ENCODE data around the gene GPR142.

GPR142 gene

DNA sequence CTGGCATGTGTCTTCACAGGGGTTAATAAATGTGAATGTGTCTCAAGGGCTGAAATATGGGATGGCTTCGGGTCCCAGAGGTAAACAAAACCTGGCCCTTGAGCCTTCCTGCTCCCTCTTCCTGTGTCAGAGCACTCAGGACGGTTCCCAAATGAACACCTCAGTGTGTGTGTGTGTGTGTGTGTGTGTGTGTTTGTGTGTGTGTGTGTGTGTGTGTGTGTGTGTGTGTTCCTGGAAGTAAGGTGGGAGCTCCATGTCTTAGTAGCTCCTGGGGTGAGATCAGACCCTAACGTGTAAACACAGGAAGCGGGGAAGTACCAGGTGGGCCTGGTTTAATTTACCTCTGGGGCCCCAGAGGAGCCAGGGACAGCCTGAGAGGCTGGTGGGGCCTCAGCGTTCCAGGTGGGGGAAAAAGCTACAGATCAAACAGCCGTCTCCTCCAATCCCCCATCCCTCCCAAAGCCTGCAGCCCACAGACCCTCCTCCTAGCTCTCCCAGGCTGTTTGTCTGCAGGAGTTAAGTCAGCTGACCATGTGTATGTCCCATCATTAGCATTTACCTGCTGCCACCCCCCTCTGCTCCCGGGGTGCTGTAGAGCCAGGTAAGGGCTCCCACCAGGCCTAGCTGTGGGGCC, 35.2 kb upstream of the GPR142 start:
- H3K9me3 ChIP-seq, result no peaks in the 10 kb centered on the region
- H3K36me3 ChIP-seq, result no peaks in the 10 kb centered on the region
- no peak overlapping the region for H3K9ac ChIP-seq
- no peaks in the 10 kb centered on the region for H3K27me3 ChIP-seq
- peak overlapping the region; percentile 68 for H3K4me2 ChIP-seq
- TF ChIP-seq Cebpa-rat (IDR thresholded peaks at IDR 0.05), result no peak
- peaks cover 50% of the 10 kb centered on the region for H3K4me1 ChIP-seq
- no peak overlapping the region for H3K27ac ChIP-seq
- H3K4me3 ChIP-seq, result no peak overlapping the region
- H4K20me1 ChIP-seq, result no peaks in the 10 kb centered on the region

- Histone ChIP-seq H3K4me1 (peaks cover 43% of the 10 kb centered on the region), H3K9ac (no peak overlapping the region), H3K27ac (no peak overlapping the region), H4K20me1 (no peaks in the 10 kb centered on the region), H3K4me3 (no peak overlapping the region), H3K27me3 (no peaks in the 10 kb centered on the region), H3K36me3 (no peaks in the 10 kb centered on the region), H3K4me2 (peak overlapping the region; percentile 68), H3K9me3 (no peaks in the 10 kb centered on the region)
- TF ChIP-seq Cebpa-rat (IDR thresholded peaks at IDR 0.05), result no peak
Measured at GRCh38 chr17:74332763-74333283, 34.5 kb upstream of the GPR142 start.

GRCh38 chr17:74334393-74335039, 32.8 kb upstream of the GPR142 start:
- H3K27me3 ChIP-seq, result no peaks in the 10 kb centered on the region
- no peaks in the 10 kb centered on the region for H3K9me3 ChIP-seq
- H3K27ac ChIP-seq, result no peak overlapping the region
- no peak overlapping the region for H3K4me3 ChIP-seq
- TF ChIP-seq Cebpa-rat (IDR thresholded peaks at IDR 0.05), result no peak
- H3K4me1 ChIP-seq, result peaks cover 36% of the 10 kb centered on the region
- H3K4me2 ChIP-seq, result no peak overlapping the region
- H4K20me1 ChIP-seq, result no peaks in the 10 kb centered on the region
- H3K36me3 ChIP-seq, result no peaks in the 10 kb centered on the region
- no peak overlapping the region for H3K9ac ChIP-seq

GRCh38 chr17:74335529-74336062, 31.7 kb upstream of the GPR142 start:
- no peaks in the 10 kb centered on the region for H3K27me3 ChIP-seq

GRCh38 chr17:74336307-74336706, 31.0 kb upstream of the GPR142 start:
- Histone ChIP-seq H3K9ac (no peak overlapping the region), H3K27ac (no peak overlapping the region), H3K4me2 (no peak overlapping the region), H3K4me3 (no peak overlapping the region), H3K9me3 (no peaks in the 10 kb centered on the region), H3K36me3 (no peaks in the 10 kb centered on the region), H4K20me1 (no peaks in the 10 kb centered on the region), H3K4me1 (peaks cover 41% of the 10 kb centered on the region), H3K27me3 (no peaks in the 10 kb centered on the region)
- no peak for TF ChIP-seq Cebpa-rat (IDR thresholded peaks at IDR 0.05)

More at GRCh38 chr17:74335529-74336062, 31.7 kb upstream of the GPR142 start:
- no peak for TF ChIP-seq Cebpa-rat (IDR thresholded peaks at IDR 0.05)
- H3K4me1 ChIP-seq, result peaks cover 36% of the 10 kb centered on the region
- H3K27ac ChIP-seq, result no peak overlapping the region
- no peak overlapping the region for H3K9ac ChIP-seq
- H4K20me1 ChIP-seq, result no peaks in the 10 kb centered on the region
- H3K36me3 ChIP-seq, result no peaks in the 10 kb centered on the region
- no peak overlapping the region for H3K4me3 ChIP-seq
- H3K9me3 ChIP-seq, result no peaks in the 10 kb centered on the region
- no peak overlapping the region for H3K4me2 ChIP-seq

GRCh38 chr17:74337834-74338500, 29.3 kb upstream of the GPR142 start:
- H3K4me2 ChIP-seq, result no peak overlapping the region
- no peaks in the 10 kb centered on the region for H3K36me3 ChIP-seq
- no peak overlapping the region for H3K9ac ChIP-seq
- no peaks in the 10 kb centered on the region for H3K9me3 ChIP-seq
- H3K27me3 ChIP-seq, result no peaks in the 10 kb centered on the region
- H3K4me1 ChIP-seq, result peaks cover 47% of the 10 kb centered on the region
- TF ChIP-seq Cebpa-rat (IDR thresholded peaks at IDR 0.05), result no peak
- no peak overlapping the region for H3K4me3 ChIP-seq
- H3K27ac ChIP-seq, result no peak overlapping the region
- H4K20me1 ChIP-seq, result no peaks in the 10 kb centered on the region

DNA sequence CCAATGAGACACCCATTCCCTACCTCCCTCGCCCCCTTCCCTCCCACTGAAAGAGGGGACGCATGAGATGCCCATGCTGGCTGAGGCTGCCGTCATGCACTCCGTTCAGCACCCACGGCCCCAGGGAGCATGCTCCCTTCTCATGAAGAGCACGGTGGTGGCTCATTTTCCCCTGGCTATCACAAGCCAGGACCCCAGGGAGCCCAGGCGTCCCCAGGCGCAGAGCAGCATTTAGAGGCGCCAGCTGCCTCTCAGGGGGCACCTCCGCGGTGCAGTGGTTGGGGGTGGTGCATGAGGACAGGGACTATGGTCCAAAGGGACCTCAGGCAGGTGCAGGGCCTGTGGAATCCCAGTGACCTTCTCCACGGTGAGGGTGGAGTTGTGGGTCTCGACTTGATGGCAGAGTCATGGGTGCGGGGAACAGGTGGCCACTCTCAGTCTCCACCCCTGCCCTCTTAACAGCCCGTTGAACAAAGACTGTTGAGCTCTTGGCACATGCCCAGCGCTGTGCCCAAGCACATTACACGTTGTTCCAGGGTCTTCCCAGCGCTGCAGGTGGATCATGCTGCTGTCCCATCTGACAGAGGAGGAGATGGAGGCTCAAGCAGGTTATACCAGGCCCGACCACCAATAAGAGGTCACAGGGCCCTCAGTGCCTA, 27.6 kb upstream of the GPR142 start:
- no peak overlapping the region for H3K9ac ChIP-seq
- no peaks in the 10 kb centered on the region for H3K27me3 ChIP-seq
- H3K36me3 ChIP-seq, result no peaks in the 10 kb centered on the region
- peak overlapping the region; percentile 53 for H3K27ac ChIP-seq
- H3K4me1 ChIP-seq, result peaks cover 55% of the 10 kb centered on the region
- H3K4me2 ChIP-seq, result peak overlapping the region; percentile 77
- no peak for TF ChIP-seq Cebpa-rat (IDR thresholded peaks at IDR 0.05)
- H3K4me3 ChIP-seq, result no peak overlapping the region
- no peaks in the 10 kb centered on the region for H4K20me1 ChIP-seq
- H3K9me3 ChIP-seq, result no peaks in the 10 kb centered on the region

GRCh38 chr17:74340470-74341023, 26.8 kb upstream of the GPR142 start:
- H3K27me3 ChIP-seq, result no peaks in the 10 kb centered on the region
- no peaks in the 10 kb centered on the region for H3K9me3 ChIP-seq
- no peak overlapping the region for H3K9ac ChIP-seq
- peak overlapping the region; percentile 77 for H3K4me2 ChIP-seq
- no peaks in the 10 kb centered on the region for H4K20me1 ChIP-seq
- no peaks in the 10 kb centered on the region for H3K36me3 ChIP-seq
- no peak for TF ChIP-seq Cebpa-rat (IDR thresholded peaks at IDR 0.05)
- peak overlapping the region; percentile 53; the same call in 1 of the 2 replicates for H3K27ac ChIP-seq
- H3K4me3 ChIP-seq, result no peak overlapping the region
- H3K4me1 ChIP-seq, result peaks cover 55% of the 10 kb centered on the region

- Histone ChIP-seq H3K9me3 (no peaks in the 10 kb centered on the region), H3K4me2 (peak overlapping the region; percentile 77), H3K4me3 (no peak overlapping the region), H3K4me1 (peaks cover 55% of the 10 kb centered on the region), H3K27ac (no peak overlapping the region), H3K27me3 (no peaks in the 10 kb centered on the region), H3K9ac (no peak overlapping the region), H4K20me1 (no peaks in the 10 kb centered on the region), H3K36me3 (no peaks in the 10 kb centered on the region)
- no peak for TF ChIP-seq Cebpa-rat (IDR thresholded peaks at IDR 0.05)
Measured at GRCh38 chr17:74342224-74342623, 25.1 kb upstream of the GPR142 start.
